Measurements from ENCODE around the gene NETO2. TPM values are rescaled to one million over a fixed set of nuclear protein-coding genes. Genes with fewer than 3 reads are reported as not detected.
A peak's percentile ranks its signal among the peaks of the same experiment; 100 is the strongest.

The NETO2 gene
- total and polyA plus RNA-seq, 2 experiments from 2014 or later, result 4.0 to 14.6 TPM

DNA sequence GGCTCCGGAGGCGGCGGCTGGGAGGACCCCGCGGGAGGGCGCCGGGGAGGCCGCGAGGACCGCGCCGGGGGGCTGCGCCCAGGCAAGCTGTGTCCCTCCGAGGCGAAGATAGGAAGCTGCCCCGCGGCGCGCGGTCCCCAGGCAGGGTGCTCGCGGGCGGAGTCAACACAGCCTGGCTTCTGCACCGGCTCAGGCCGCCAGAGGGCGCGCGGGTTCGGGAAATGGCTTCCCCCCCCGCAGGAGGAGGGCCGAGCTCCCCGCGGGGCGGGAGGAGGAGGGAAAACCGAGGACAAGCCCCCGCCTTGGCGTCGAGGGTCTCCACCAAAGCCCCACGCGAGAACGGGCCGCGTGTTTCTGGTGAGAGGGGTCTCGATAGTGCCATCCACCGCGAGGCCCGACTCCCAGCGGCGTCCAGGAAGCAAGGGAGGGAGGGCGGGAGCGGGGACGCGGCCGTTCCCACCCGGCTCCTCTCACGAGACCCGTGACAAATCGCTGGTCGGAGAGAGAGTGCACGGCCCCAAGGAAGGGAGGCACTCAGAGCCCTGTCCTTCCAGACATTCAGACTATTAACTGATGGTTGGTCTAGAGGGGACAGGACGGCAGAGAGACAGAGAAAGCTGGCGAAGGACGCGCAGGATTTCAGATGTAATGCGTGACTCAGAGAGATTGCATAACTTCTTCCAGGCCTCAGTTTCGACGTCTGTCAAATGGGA is 105.8 kb downstream of the NETO2 start:
- no peaks in the 10 kb centered on the region for H4K20me1 ChIP-seq (ENCODE audit: insufficient read depth)

DNA sequence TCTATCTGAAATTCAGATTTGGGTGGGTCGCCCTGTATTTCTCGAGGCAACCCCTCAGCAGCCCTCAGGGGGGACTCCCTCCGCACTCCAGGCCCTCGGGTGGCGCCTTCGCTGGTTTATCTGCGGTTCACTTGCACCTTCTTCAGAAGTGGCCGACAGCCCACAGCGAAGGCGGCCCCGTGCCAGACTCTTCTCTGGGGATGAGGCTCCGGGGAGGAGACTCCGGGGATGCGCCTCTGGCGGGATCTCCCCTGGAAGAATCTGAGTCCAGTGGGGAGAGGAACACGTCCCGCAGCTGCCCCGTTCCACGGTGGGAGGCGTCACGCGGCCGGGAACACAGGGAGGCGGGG is 106.4 kb downstream of the NETO2 start:
- peak overlapping the region; percentile 76 for H3K9ac ChIP-seq
- no peaks in the 10 kb centered on the region for H3F3A ChIP-seq (ENCODE audit: insufficient read depth)
- WGBS, 2 experiments (ENCODE audit: low coverage in 1 of 2, low lambda C conversion rate in 2 of 2, missing lambda C conversion rate in 2 of 2), result 6 to 13% methylated on average over 15 to 24 of the region's 24 CpGs
- no peaks in the 10 kb centered on the region for H3K9me3 ChIP-seq (ENCODE audit: low read depth)
- peak overlapping the region; percentile 93 for H2AFZ ChIP-seq
- peak overlapping the region; percentile 70 for H3K4me2 ChIP-seq (ENCODE audit: unreplicated experiment)
- H3K4me1 ChIP-seq (ENCODE audit: insufficient read depth), result no peaks in the 10 kb centered on the region
- H3K36me3 ChIP-seq (ENCODE audit: low read depth), result no peaks in the 10 kb centered on the region
- H4K20me1 ChIP-seq (ENCODE audit: insufficient read depth), result no peaks in the 10 kb centered on the region
- DNase-seq, result no peak
- no peaks in the 10 kb centered on the region for H3K9me2 ChIP-seq (ENCODE audit: insufficient read depth)
- peak overlapping the region; percentile 75 for H3K4me3 ChIP-seq
- TF ChIP-seq EZH2 (IDR thresholded peaks at IDR 0.05; ENCODE audit: insufficient read depth, poor library complexity, severe bottlenecking) (no peak), EZH2phosphoT487 (IDR thresholded peaks at IDR 0.05; ENCODE audit: insufficient read depth, low read depth) (no peak)
- in situ Hi-C loops (cut with MboI), result loop anchor here (10.0 kb wide), 1 partner anchor 1127 kb away; no protein-coding TSS in a partner anchor
- no peaks in the 10 kb centered on the region for H3K79me2 ChIP-seq (ENCODE audit: insufficient read depth)
- H3K27me3 ChIP-seq (replicated peaks; ENCODE audit: insufficient read depth), result no peaks in the 10 kb centered on the region
- H3K27ac ChIP-seq, result no peak overlapping the region

More for the DNA sequence above, 105.8 kb downstream of the NETO2 start:
- H3K36me3 ChIP-seq (ENCODE audit: low read depth), result no peaks in the 10 kb centered on the region
- peak overlapping the region; percentile 70 for H3K4me2 ChIP-seq (ENCODE audit: unreplicated experiment)
- H2AFZ ChIP-seq, result peak overlapping the region; percentile 93
- no peaks in the 10 kb centered on the region for H3K4me1 ChIP-seq (ENCODE audit: insufficient read depth)
- no peaks in the 10 kb centered on the region for H3K9me3 ChIP-seq (ENCODE audit: low read depth)
- H3K27ac ChIP-seq, result no peak overlapping the region
- H3K9ac ChIP-seq, result peak overlapping the region; percentile 76
- 2 to 3% methylated on average over 34 to 67 of the region's 67 CpGs for WGBS, 2 experiments (ENCODE audit: low coverage in 1 of 2, low lambda C conversion rate in 2 of 2, missing lambda C conversion rate in 2 of 2)
- peak; percentile 90 for DNase-seq
- no peaks in the 10 kb centered on the region for H3K27me3 ChIP-seq (replicated peaks; ENCODE audit: insufficient read depth)
- TF ChIP-seq EZH2 (IDR thresholded peaks at IDR 0.05; ENCODE audit: insufficient read depth, poor library complexity, severe bottlenecking) (no peak), EZH2phosphoT487 (IDR thresholded peaks at IDR 0.05; ENCODE audit: insufficient read depth, low read depth) (no peak)
- in situ Hi-C loops (cut with MboI), result loop anchor here (10.0 kb wide), 1 partner anchor 1127 kb away; no protein-coding TSS in a partner anchor
- no peaks in the 10 kb centered on the region for H3K79me2 ChIP-seq (ENCODE audit: insufficient read depth)
- H3K9me2 ChIP-seq (ENCODE audit: insufficient read depth), result no peaks in the 10 kb centered on the region
- H3F3A ChIP-seq (ENCODE audit: insufficient read depth), result no peaks in the 10 kb centered on the region
- H3K4me3 ChIP-seq, result peak overlapping the region; percentile 75

DNA sequence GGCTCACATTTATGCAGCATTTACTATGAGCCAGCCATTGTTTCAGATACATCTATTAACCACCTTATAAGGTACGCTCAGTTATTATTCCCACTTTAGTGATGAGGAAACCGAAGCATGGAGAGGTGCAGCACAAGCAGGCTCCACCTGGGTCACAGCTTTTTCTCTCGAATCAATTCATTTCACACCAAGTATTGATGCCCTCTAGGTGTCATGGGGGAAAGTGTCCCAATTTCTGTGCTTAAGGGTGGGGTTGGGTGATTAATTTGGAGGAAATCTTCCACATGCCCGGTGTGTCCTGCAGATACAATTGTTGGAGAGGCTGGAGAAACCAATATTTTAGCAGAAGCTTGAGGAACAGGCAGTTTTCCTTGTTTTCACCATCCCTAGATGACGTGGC is 107.5 kb downstream of the NETO2 start:
- 67 to 70% methylated on average over 5 of the region's 5 CpGs for WGBS, 2 experiments (ENCODE audit: low coverage in 1 of 2, low lambda C conversion rate in 2 of 2, missing lambda C conversion rate in 2 of 2)
- in situ Hi-C loops (cut with MboI), result loop anchor here (10.0 kb wide), 1 partner anchor 1129 kb away; no protein-coding TSS in a partner anchor
- TF ChIP-seq EZH2 (IDR thresholded peaks at IDR 0.05; ENCODE audit: insufficient read depth, poor library complexity, severe bottlenecking) (no peak), EZH2phosphoT487 (IDR thresholded peaks at IDR 0.05; ENCODE audit: insufficient read depth, low read depth) (no peak)

DNA sequence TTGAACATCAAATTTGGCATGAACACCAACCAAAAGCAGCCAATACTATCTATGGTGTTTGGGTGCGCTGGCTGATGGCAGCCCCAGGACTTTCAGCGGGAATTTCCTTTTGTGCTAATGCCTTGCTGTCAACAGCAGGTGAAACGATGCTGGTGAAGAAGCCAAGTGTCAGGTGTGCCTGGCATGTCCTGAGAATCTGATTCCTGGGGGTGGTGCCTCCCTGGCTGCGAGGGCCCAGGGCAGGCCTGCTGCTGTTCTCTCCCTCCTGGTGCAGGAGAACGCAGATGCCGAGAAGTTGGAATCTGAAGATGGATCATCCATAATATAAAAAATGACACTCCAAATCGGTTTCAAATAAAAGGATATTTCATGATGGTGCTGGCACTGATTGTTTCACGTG is 108.3 kb downstream of the NETO2 start:
- no peak overlapping the region for H3K9ac ChIP-seq
- no peaks in the 10 kb centered on the region for H3F3A ChIP-seq (ENCODE audit: insufficient read depth)
- H3K27me3 ChIP-seq (replicated peaks; ENCODE audit: insufficient read depth), result no peaks in the 10 kb centered on the region
- no peak for DNase-seq
- WGBS, 2 experiments (ENCODE audit: low coverage in 1 of 2, low lambda C conversion rate in 2 of 2, missing lambda C conversion rate in 2 of 2), result 65 to 70% methylated on average over 8 of the region's 8 CpGs
- no peaks in the 10 kb centered on the region for H4K20me1 ChIP-seq (ENCODE audit: insufficient read depth)
- H3K27ac ChIP-seq, result no peak overlapping the region
- H2AFZ ChIP-seq, result no peak overlapping the region
- no peaks in the 10 kb centered on the region for H3K79me2 ChIP-seq (ENCODE audit: insufficient read depth)
- H3K4me2 ChIP-seq (ENCODE audit: unreplicated experiment), result no peak overlapping the region
- TF ChIP-seq EZH2 (IDR thresholded peaks at IDR 0.05; ENCODE audit: insufficient read depth, poor library complexity, severe bottlenecking) (no peak), EZH2phosphoT487 (IDR thresholded peaks at IDR 0.05; ENCODE audit: insufficient read depth, low read depth) (no peak)
- no peaks in the 10 kb centered on the region for H3K9me3 ChIP-seq (ENCODE audit: low read depth)
- no peak overlapping the region for H3K4me3 ChIP-seq
- H3K36me3 ChIP-seq (ENCODE audit: low read depth), result no peaks in the 10 kb centered on the region
- in situ Hi-C loops (cut with MboI), result loop anchor here (10.0 kb wide), 1 partner anchor 1129 kb away; no protein-coding TSS in a partner anchor
- H3K4me1 ChIP-seq (ENCODE audit: insufficient read depth), result no peaks in the 10 kb centered on the region
- H3K9me2 ChIP-seq (ENCODE audit: insufficient read depth), result no peaks in the 10 kb centered on the region

More for the DNA sequence above, 107.5 kb downstream of the NETO2 start:
- Histone ChIP-seq H3K27me3 (replicated peaks; ENCODE audit: insufficient read depth) (no peaks in the 10 kb centered on the region), H3K9ac (no peak overlapping the region), H3K79me2 (ENCODE audit: insufficient read depth) (no peaks in the 10 kb centered on the region), H3K27ac (no peak overlapping the region), H3K4me2 (ENCODE audit: unreplicated experiment) (no peak overlapping the region), H3K9me3 (ENCODE audit: low read depth) (no peaks in the 10 kb centered on the region), H2AFZ (no peak overlapping the region), H4K20me1 (ENCODE audit: insufficient read depth) (no peaks in the 10 kb centered on the region), H3K4me1 (ENCODE audit: insufficient read depth) (no peaks in the 10 kb centered on the region), H3K9me2 (ENCODE audit: insufficient read depth) (no peaks in the 10 kb centered on the region), H3K36me3 (ENCODE audit: low read depth) (no peaks in the 10 kb centered on the region), H3K4me3 (no peak overlapping the region), H3F3A (ENCODE audit: insufficient read depth) (no peaks in the 10 kb centered on the region)
- no peak for DNase-seq

All from GM23248 (cell line).